Measurements from ENCODE around the gene NPTXR.

The NPTXR gene

GRCh38 chr22:38850941-38851849, 7.4 kb upstream of the NPTXR start:
- H3K36me3 Mint-ChIP-seq = no peaks in the 10 kb centered on the region
- no peaks in the 10 kb centered on the region for H3K4me1 Mint-ChIP-seq
- H3K27ac Mint-ChIP-seq = no peak overlapping the region
- H3K4me3 Mint-ChIP-seq = no peak overlapping the region
- no peaks in the 10 kb centered on the region for H3K9me3 Mint-ChIP-seq
- no peak for ATAC-seq (ENCODE audit: low read depth)
- DNase-seq (ENCODE audit: low spot score in 2 of 2) = no peak
- peaks cover 23% of the 10 kb centered on the region for H3K27me3 Mint-ChIP-seq

DNA sequence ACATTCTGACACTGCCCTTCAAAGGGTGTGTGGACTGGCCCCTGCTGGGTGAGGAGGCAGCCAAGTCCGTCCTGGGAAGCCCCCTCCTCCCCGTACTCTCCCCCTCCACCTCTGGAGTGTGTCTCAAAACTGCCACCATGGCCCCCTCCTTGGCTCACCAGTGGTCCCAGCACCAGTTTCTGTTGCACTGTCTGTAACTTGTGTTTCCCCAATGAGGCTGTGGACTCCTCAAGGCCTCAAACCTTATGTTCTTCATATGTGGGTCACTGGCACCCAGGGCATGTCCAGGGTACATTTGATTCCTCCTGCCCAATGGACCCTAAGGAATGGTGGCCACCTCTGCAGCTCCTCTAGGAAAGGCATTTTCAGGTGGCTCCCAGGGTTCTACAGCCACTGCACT, 6.6 kb upstream of the NPTXR start:
- ATAC-seq (ENCODE audit: low read depth) (no peak), DNase-seq (ENCODE audit: low spot score in 2 of 2) (no peak)
- no peak overlapping the region for H3K27ac Mint-ChIP-seq
- H3K36me3 Mint-ChIP-seq = no peaks in the 10 kb centered on the region
- H3K9me3 Mint-ChIP-seq = no peaks in the 10 kb centered on the region
- no peaks in the 10 kb centered on the region for H3K4me1 Mint-ChIP-seq
- H3K4me3 Mint-ChIP-seq = no peak overlapping the region
- peaks cover 21% of the 10 kb centered on the region for H3K27me3 Mint-ChIP-seq

- H3K4me3 Mint-ChIP-seq = no peak overlapping the region
- ATAC-seq (ENCODE audit: low read depth) (no peak), DNase-seq (ENCODE audit: low spot score in 2 of 2) (no peak)
- no peaks in the 10 kb centered on the region for H3K4me1 Mint-ChIP-seq
- peaks cover 22% of the 10 kb centered on the region for H3K27me3 Mint-ChIP-seq
- H3K36me3 Mint-ChIP-seq = no peaks in the 10 kb centered on the region
- no peak overlapping the region for H3K27ac Mint-ChIP-seq
- no peaks in the 10 kb centered on the region for H3K9me3 Mint-ChIP-seq
These were observed 6.0 kb upstream of the NPTXR start for GRCh38 chr22:38849811-38850210.

- DNase-seq (ENCODE audit: low spot score in 2 of 2) = no peak
- Mint-ChIP-seq H3K4me3 (no peak overlapping the region), H3K27me3 (peaks cover 29% of the 10 kb centered on the region), H3K4me1 (peaks cover 5% of the 10 kb centered on the region), H3K27ac (no peak overlapping the region), H3K9me3 (no peaks in the 10 kb centered on the region), H3K36me3 (no peaks in the 10 kb centered on the region)
- ATAC-seq (ENCODE audit: low read depth) = no peak
These were observed 2.6 kb upstream of the NPTXR start for GRCh38 chr22:38846412-38846811.

DNA sequence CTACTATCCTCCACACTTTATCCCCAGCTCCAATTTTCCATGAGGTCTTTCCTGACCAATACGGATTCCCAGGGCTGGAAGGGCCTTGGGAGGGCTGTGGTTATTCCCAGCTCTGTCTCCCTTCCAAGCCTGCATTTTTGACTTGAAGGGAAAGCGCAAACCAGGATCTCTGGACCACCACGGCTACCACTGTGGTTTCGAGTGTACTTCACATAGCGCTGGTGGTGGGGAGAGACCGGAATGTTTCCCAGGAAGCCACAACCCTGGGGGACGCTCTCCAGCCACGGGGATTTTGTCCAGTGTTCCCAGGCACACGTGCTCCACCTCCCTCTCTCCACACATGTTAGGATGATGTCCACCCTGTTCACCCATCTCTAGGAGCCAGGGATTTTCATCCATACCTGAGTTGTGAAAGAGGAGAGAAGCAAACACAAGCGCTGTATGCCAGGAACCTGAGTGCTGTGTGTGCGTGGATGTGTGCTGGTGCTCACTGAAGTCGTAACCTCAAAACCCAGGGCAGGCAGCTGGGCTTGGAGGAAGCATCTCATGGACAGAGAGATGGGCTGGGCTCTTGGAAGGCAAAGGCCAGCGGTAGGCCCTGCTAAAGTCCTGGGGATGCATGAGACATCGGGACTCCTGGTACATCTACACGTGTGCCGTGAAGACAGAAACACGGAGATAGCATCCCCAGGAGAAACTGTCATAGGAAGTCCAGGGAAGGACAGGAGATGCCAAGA, 1.3 kb upstream of the NPTXR start:
- H3K36me3 Mint-ChIP-seq = no peaks in the 10 kb centered on the region
- no peak overlapping the region for H3K27ac Mint-ChIP-seq
- H3K9me3 Mint-ChIP-seq = no peaks in the 10 kb centered on the region
- no peak for DNase-seq (ENCODE audit: low spot score in 2 of 2)
- no peak for ATAC-seq (ENCODE audit: low read depth)
- H3K4me1 Mint-ChIP-seq = peaks cover 9% of the 10 kb centered on the region
- peaks cover 33% of the 10 kb centered on the region for H3K27me3 Mint-ChIP-seq
- peak overlapping the region; percentile 15 for H3K4me3 Mint-ChIP-seq

GRCh38 chr22:38844315-38845003, 631 bp upstream of the NPTXR start:
- Mint-ChIP-seq H3K27me3 (peaks cover 38% of the 10 kb centered on the region), H3K4me3 (peak overlapping the region; percentile 22), H3K36me3 (no peaks in the 10 kb centered on the region), H3K9me3 (no peaks in the 10 kb centered on the region), H3K27ac (no peak overlapping the region), H3K4me1 (peaks cover 9% of the 10 kb centered on the region)
- DNase-seq (ENCODE audit: low spot score in 2 of 2) (no peak), ATAC-seq (ENCODE audit: low read depth) (peak; percentile 6)

DNA sequence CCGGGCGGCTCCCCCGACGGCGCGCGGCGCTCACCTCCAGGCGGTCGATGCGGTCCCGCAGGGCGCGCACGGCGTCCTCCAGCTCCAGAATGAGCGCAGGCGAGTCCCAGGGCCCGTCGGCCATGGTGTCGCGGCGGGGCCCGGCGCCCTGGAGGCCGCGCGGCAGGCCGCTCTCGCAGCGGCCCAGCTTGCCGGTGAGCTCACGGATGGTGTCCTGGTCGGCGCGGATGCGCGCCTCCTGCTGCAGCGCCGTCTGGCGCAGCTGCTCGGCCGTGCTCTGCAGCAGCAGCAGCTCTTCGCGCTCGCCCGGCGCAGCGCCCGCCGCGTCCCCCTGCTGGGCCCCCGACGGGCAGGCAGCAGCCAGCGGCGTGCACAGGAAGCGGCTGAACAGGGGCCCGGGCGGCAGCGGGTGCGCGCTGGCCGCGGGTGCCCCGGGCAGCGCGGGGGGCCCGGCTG, 599 bp downstream of the NPTXR start:
- peaks cover 9% of the 10 kb centered on the region for H3K4me1 Mint-ChIP-seq
- H3K9me3 Mint-ChIP-seq = no peaks in the 10 kb centered on the region
- H3K27me3 Mint-ChIP-seq = peaks cover 40% of the 10 kb centered on the region
- no peaks in the 10 kb centered on the region for H3K36me3 Mint-ChIP-seq
- ATAC-seq (ENCODE audit: low read depth) = peak; percentile 84
- DNase-seq (ENCODE audit: low spot score in 2 of 2) = peak; percentile 31 to 43
- peak overlapping the region; percentile 44 for H3K4me3 Mint-ChIP-seq
- no peak overlapping the region for H3K27ac Mint-ChIP-seq

DNA sequence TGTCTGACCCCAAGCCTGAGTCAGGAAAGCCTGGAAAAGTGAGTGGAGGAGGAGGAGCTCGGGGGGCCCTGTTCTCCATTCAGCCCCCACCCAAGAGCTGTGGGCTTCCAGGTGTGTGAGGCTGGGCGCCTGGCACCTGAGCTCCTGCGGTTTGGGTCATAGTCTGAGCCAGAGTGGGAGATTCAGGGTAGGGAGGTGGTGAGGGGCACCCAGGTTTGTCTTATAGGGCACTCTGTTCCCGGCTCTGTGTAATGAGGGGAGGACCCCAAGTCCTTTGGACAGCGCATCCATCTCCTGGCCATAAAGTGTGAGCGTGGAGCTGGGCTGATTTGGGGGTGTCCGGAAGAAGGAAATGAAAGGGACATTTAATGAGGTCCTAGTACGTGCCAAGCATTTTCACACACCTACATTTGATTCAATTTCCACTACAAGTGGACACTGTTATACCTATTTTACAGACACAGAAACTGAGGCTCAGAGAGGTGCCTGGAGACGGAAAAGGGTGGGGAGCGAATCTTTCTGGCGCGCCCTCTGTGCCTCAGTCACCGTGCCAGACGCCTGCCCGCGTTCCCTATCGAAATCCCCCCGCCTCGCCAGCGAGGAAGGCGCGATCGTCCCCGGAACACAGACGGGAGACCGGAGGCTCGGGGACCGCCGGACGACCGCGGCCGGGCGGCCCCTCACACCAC, 1.2 kb downstream of the NPTXR start:
- DNase-seq (ENCODE audit: low spot score in 2 of 2) (no peak), ATAC-seq (ENCODE audit: low read depth) (no peak)
- Mint-ChIP-seq H3K27me3 (peaks cover 44% of the 10 kb centered on the region), H3K36me3 (no peaks in the 10 kb centered on the region), H3K4me1 (peaks cover 9% of the 10 kb centered on the region), H3K9me3 (no peaks in the 10 kb centered on the region), H3K4me3 (peak overlapping the region; percentile 83), H3K27ac (peak overlapping the region; percentile 60)

DNA sequence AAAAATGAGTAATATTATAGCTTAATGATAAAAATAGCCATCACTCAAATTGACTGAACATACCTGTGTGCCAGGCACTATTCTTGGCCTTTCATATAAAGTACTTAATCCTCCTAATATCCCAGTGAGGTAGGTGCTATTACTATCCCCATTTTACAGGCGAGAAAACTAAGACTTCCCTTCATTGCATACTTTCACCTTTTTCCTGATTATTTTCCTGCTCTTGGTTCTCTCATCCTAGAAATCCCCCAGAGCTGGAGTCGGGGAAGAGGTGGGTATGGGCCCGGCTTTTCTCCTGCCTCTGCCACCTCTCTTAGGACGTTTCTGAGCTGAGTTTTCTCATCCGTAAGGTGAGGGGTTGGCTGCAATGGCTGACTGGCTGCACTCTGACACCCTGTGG, 2.2 kb downstream of the NPTXR start:
- no peak overlapping the region for H3K27ac Mint-ChIP-seq
- no peak for ATAC-seq (ENCODE audit: low read depth)
- no peaks in the 10 kb centered on the region for H3K9me3 Mint-ChIP-seq
- H3K4me1 Mint-ChIP-seq = peaks cover 9% of the 10 kb centered on the region
- no peak for DNase-seq (ENCODE audit: low spot score in 2 of 2)
- no peak overlapping the region for H3K4me3 Mint-ChIP-seq
- H3K27me3 Mint-ChIP-seq = peaks cover 42% of the 10 kb centered on the region
- no peaks in the 10 kb centered on the region for H3K36me3 Mint-ChIP-seq

DNA sequence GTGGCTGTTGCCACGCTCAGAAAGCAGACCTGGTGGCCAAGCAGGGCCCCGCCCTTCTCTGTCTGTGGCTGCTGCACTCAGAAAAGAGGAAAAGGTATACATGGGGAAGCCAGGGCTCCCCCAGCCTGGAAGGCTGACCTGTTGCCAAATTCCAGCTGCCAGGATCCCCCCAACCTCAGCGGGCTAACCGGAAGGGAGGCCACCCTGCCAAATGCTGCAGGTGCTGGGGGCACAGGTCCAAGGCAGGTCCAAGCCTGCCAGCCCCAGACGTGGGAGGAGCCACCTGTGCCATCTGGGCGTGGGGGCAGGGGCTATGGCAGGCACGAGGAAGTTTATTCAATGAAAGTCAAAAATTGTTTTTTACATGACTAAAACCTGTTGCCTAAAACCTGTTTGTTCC, 2.6 kb downstream of the NPTXR start:
- Mint-ChIP-seq H3K36me3 (no peaks in the 10 kb centered on the region), H3K9me3 (no peaks in the 10 kb centered on the region), H3K27me3 (peaks cover 40% of the 10 kb centered on the region), H3K4me3 (no peak overlapping the region), H3K4me1 (peaks cover 9% of the 10 kb centered on the region), H3K27ac (no peak overlapping the region)
- DNase-seq (ENCODE audit: low spot score in 2 of 2) (no peak), ATAC-seq (ENCODE audit: low read depth) (no peak)

- DNase-seq (ENCODE audit: low spot score in 2 of 2) (no peak), ATAC-seq (ENCODE audit: low read depth) (no peak)
- H3K27me3 Mint-ChIP-seq = peaks cover 38% of the 10 kb centered on the region
- peaks cover 9% of the 10 kb centered on the region for H3K4me1 Mint-ChIP-seq
- H3K36me3 Mint-ChIP-seq = no peaks in the 10 kb centered on the region
- H3K4me3 Mint-ChIP-seq = no peak overlapping the region
- no peaks in the 10 kb centered on the region for H3K9me3 Mint-ChIP-seq
- H3K27ac Mint-ChIP-seq = no peak overlapping the region
These were observed 3.7 kb downstream of the NPTXR start for GRCh38 chr22:38840129-38840528.

- peaks cover 9% of the 10 kb centered on the region for H3K4me1 Mint-ChIP-seq
- H3K27ac Mint-ChIP-seq = no peak overlapping the region
- no peak for DNase-seq (ENCODE audit: low spot score in 2 of 2)
- H3K27me3 Mint-ChIP-seq = peaks cover 37% of the 10 kb centered on the region
- no peaks in the 10 kb centered on the region for H3K36me3 Mint-ChIP-seq
- no peaks in the 10 kb centered on the region for H3K9me3 Mint-ChIP-seq
- no peak for ATAC-seq (ENCODE audit: low read depth)
- no peak overlapping the region for H3K4me3 Mint-ChIP-seq
These were observed 4.1 kb downstream of the NPTXR start for GRCh38 chr22:38839686-38840085.

GRCh38 chr22:38837414-38837928, 6.4 kb downstream of the NPTXR start:
- Mint-ChIP-seq H3K9me3 (no peaks in the 10 kb centered on the region), H3K36me3 (no peaks in the 10 kb centered on the region), H3K4me3 (no peak overlapping the region), H3K4me1 (peaks cover 5% of the 10 kb centered on the region), H3K27ac (no peak overlapping the region), H3K27me3 (peaks cover 35% of the 10 kb centered on the region)
- ATAC-seq (ENCODE audit: low read depth) (no peak), DNase-seq (ENCODE audit: low spot score in 2 of 2) (no peak)

All from memory B cell (primary cell).